Skeletal muscle satellite cell (primary cell): ENCODE measurements around the gene ATP6AP1.

Experiments used
- H3K27me3 ChIP-seq: 2 replicates; pipeline ENCODE4 v1.7.0; 2013; ENCODE audit warnings: low read length; ENCODE audit not compliant: control insufficient read depth, insufficient read depth
- H3K36me3 ChIP-seq: 2 replicates; pipeline ENCODE4 v1.7.0; 2013; ENCODE audit warnings: mild to moderate bottlenecking, control low read depth, low read length; ENCODE audit not compliant: insufficient read depth
- H3K4me1 ChIP-seq: 2 replicates; pipeline ENCODE4 v1.7.0; 2013; ENCODE audit warnings: low read length; ENCODE audit not compliant: control insufficient read depth, insufficient read depth
- H3K4me2 ChIP-seq: 2 replicates; pipeline ENCODE4 v1.7.0; 2013; ENCODE audit warnings: mild to moderate bottlenecking, low read length
- H3K4me3 ChIP-seq: 2 replicates; pipeline ENCODE4 v1.7.0; 2013; ENCODE audit warnings: low read length
- H3K9ac ChIP-seq: 2 replicates; pipeline ENCODE4 v1.7.0; 2013; ENCODE audit warnings: mild to moderate bottlenecking, low read depth, low read length, moderate library complexity
- H3K9me3 ChIP-seq: replicated peaks from 2 replicates; pipeline ENCODE4 v1.7.0; 2013; ENCODE audit warnings: mild to moderate bottlenecking, control low read depth, low read length

Gene ATP6AP1

DNA sequence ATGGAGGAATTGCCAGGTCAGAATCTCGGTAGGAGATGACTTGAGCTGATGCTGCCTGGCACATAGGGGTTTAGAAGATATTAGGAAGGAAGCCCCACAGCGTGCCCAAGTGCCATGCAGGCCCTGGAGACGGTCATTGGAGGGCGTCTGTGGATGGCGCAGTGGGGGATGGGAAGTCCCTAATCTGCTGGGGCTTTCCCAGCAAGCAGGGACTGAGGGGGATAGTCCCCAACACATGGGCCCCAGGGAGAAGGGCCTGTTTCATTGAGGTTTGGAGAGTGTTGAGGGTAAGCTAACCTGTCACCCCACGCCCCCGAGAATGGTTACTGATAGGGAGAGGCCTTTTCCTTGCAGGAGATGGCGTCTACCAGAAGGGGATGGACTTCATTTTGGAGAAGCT, 9.3 kb upstream of the ATP6AP1 start:
- H3K27me3 ChIP-seq, result no peaks in the 10 kb centered on the region
- peaks cover 8% of the 10 kb centered on the region for H3K4me1 ChIP-seq

DNA sequence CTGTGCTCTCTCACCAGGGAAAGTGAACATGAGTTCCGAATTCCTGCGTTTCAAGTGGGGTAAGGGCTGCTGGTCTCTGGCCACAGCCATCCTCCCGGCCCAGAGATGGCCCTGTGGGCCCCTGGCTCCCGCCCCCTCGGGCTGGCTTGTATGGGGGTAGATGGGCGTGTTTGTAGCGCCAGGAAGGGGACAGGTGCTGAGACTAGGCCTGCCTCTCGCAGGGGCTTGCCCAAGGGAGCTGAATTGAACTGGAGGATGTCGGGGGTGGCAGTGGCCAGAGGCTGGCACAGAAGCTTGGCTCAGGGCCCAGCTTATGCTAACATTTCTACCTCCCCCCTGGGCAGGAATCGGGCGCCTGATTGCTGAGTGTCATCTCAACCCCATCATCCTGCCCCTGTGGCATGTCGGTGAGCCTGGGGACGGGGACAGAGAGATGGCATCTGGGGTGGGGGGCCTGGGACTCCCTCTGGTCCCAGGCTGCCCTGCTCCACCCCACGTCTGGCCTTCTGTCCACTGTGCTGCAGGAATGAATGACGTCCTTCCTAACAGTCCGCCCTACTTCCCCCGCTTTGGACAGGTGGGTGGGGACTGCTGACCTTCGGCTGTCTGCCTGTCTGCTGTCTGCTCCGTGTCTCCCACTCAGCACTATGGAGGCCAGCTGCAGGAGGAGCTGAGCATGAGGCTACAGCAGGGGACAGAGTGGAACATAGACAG, 8.6 kb upstream of the ATP6AP1 start:
- Histone ChIP-seq H3K4me1 (peaks cover 8% of the 10 kb centered on the region), H3K4me2 (no peak overlapping the region)

More for the DNA sequence above, 9.3 kb upstream of the ATP6AP1 start:
- Histone ChIP-seq H3K9me3 (no peaks in the 10 kb centered on the region), H3K4me3 (no peak overlapping the region), H3K36me3 (no peaks in the 10 kb centered on the region), H3K9ac (no peak overlapping the region), H3K4me2 (no peak overlapping the region)

DNA sequence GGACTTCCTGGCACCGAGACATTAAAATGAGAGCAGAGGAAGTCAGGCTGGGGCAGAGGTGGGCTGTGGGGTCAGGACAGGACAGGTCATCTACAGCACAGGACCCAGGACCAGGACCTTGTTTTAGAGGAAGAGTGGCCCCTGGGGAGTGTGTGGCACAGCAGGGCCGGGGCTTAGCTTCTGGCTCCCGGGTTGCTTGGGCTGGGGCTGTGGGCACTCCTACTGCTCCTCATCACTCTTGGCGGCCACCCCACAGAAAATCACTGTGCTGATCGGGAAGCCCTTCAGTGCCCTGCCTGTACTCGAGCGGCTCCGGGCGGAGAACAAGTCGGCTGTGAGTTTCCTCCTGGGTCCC, 8.1 kb upstream of the ATP6AP1 start:
- Histone ChIP-seq H3K4me2 (no peak overlapping the region), H3K9me3 (no peaks in the 10 kb centered on the region), H3K36me3 (no peaks in the 10 kb centered on the region), H3K4me1 (peaks cover 8% of the 10 kb centered on the region), H3K27me3 (no peaks in the 10 kb centered on the region), H3K4me3 (no peak overlapping the region), H3K9ac (no peak overlapping the region)

More for the DNA sequence above, 8.6 kb upstream of the ATP6AP1 start:
- H3K9ac ChIP-seq, result no peak overlapping the region
- no peaks in the 10 kb centered on the region for H3K27me3 ChIP-seq
- no peak overlapping the region for H3K4me3 ChIP-seq
- H3K36me3 ChIP-seq, result no peaks in the 10 kb centered on the region
- H3K9me3 ChIP-seq, result no peaks in the 10 kb centered on the region

DNA sequence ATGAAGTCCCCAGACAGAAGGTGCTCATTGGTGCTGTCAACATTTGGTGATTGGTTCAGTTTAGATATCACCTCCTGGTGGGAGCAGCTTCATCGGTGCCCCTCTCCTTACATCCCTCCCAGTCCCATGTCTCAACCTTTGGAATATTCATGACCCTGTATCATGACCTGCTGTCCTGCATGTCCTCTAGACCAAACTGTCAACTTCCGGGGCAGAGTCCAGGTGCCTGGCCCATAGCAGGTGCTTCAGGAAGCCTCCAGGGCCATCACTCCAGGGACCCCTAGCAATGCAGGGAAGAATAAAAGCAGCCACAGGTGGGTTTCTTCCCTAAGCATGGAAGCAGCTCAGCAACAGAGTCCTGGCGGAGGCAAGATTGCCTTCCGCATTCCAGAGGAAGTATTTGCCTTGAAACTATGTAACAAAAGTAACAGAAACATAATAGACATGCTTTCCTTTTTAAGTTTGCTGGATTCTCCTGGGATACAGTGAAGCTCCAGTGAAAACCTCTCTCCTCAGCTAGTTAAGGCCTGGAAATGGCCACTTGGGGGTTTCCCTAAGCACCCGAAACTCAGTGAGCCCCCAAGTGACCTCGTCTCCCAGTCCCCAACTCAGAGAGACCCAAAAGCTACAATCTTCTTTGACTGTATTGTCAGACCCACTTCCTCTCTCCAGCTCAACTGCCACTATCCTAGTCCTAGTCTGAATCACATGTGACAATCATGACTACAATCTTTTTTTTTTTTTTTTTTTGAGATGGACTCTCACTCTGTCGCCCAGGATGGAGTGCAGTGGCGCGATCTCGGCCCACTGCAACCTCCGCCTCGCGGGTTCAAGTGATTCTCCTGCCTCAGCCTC, 1.3 kb upstream of the ATP6AP1 start:
- peaks cover 6% of the 10 kb centered on the region for H3K36me3 ChIP-seq
- no peak overlapping the region for H3K4me3 ChIP-seq

DNA sequence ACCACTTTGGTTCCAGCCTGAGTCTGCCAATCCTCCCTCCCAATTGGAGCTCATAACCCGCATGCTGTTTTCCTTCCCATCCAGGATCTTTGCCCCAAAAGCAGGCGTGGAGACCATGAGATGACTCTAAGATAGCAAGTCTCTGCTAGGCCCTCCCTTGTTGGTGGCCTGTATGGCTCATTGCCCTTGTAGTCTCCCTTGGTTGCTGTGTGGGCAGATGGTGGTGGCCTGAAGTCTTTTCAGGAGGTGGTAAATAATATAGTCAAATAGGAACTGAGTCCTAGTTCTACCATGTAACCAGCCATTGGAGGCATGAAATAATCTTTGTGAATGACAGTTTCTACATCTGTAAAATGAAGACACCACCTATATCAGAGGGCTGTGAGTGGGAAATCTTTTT, 1.2 kb downstream of the ATP6AP1 start:
- Histone ChIP-seq H3K9ac (no peak overlapping the region), H3K4me2 (peak overlapping the region; percentile 84), H3K36me3 (peaks cover 13% of the 10 kb centered on the region), H3K9me3 (no peaks in the 10 kb centered on the region), H3K4me3 (peak overlapping the region; percentile 80), H3K4me1 (peaks cover 5% of the 10 kb centered on the region), H3K27me3 (no peaks in the 10 kb centered on the region)

More for the DNA sequence above, 1.3 kb upstream of the ATP6AP1 start:
- peaks cover 5% of the 10 kb centered on the region for H3K4me1 ChIP-seq
- H3K9me3 ChIP-seq, result no peaks in the 10 kb centered on the region
- H3K27me3 ChIP-seq, result no peaks in the 10 kb centered on the region
- H3K4me2 ChIP-seq, result no peak overlapping the region
- no peak overlapping the region for H3K9ac ChIP-seq

DNA sequence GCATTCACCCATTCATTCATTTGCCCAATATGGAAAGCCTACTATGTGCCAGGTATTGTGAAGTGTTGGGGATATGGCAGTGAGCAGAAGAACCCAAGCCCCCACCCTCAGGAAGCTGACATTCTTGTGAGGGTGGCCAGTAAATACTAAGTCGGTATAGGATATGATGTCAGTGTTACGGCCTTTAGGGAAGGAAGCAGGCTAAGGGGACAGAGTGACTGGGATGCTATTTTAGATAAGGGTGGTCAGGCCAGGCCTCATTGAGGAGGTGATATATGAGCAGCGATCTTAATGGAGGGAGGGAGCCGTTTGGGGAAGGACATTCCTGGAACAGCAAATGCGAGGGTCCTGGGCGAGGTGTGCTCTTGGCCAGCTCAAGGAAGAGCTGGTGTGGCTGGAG, 2.0 kb downstream of the ATP6AP1 start:
- H3K36me3 ChIP-seq, result peaks cover 20% of the 10 kb centered on the region
- no peaks in the 10 kb centered on the region for H3K27me3 ChIP-seq
- no peak overlapping the region for H3K4me3 ChIP-seq
- H3K4me2 ChIP-seq, result no peak overlapping the region
- H3K9me3 ChIP-seq, result no peaks in the 10 kb centered on the region
- H3K9ac ChIP-seq, result no peak overlapping the region
- peaks cover 5% of the 10 kb centered on the region for H3K4me1 ChIP-seq

DNA sequence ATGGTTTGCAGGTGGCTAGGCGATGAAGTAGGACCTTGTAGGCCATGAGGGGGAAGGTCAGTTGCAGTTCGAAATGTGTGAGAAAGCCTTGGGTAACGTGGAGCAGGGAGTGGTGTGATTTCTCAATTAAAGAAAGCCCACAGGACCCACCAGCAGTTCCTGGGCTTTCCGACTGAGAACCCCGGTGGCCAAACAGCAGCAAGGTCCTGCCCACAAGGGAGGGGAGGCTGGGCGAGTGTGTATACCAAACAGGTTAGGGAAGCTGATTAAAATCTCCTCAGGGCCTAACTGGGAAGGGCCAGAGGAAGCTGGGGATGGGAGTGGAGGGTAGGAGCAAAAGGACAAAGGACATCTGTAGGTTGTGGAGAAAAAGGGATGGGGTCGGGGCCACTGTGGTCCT, 2.4 kb downstream of the ATP6AP1 start:
- H3K4me1 ChIP-seq, result peaks cover 5% of the 10 kb centered on the region
- H3K9ac ChIP-seq, result no peak overlapping the region
- H3K27me3 ChIP-seq, result no peaks in the 10 kb centered on the region
- no peak overlapping the region for H3K4me3 ChIP-seq
- H3K9me3 ChIP-seq, result no peaks in the 10 kb centered on the region
- peaks cover 20% of the 10 kb centered on the region for H3K36me3 ChIP-seq
- no peak overlapping the region for H3K4me2 ChIP-seq

DNA sequence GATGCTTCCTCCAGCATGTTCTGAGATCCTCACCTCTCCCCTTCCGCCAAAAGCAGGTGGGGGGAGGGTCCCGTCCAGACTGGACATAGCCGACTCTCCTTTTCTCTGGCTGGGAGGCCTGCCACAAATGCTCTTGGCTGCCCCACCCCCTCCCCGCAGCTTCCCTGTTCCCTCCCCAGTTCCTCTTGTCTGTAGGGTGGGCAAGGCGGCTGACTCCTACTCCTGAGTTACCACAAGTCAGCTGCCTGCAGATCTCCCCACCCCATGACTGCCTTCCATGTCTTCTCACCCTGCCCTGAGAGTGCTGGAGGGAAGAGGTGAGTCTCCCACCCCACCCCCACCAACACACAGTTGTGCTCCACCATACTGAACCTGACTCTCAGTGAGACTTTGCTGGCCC, 2.9 kb downstream of the ATP6AP1 start:
- no peaks in the 10 kb centered on the region for H3K9me3 ChIP-seq
- no peak overlapping the region for H3K9ac ChIP-seq
- H3K4me1 ChIP-seq, result peaks cover 7% of the 10 kb centered on the region
- H3K36me3 ChIP-seq, result peaks cover 20% of the 10 kb centered on the region
- no peak overlapping the region for H3K4me3 ChIP-seq
- no peak overlapping the region for H3K4me2 ChIP-seq
- no peaks in the 10 kb centered on the region for H3K27me3 ChIP-seq

DNA sequence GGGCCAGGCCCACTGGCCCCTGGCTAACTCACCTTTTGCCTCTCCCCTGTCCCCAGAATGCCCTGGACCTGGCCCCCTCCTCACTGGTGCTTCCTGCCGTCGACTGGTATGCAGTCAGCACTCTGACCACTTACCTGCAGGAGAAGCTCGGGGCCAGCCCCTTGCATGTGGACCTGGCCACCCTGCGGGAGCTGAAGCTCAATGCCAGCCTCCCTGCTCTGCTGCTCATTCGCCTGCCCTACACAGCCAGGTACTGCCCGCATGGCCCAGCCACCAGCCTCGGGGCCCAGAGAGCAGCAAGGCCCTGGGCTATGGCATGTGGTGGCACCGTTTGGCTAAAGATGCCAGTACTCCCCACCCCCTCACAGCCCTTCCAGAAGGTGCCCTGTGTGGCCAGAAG, 3.7 kb downstream of the ATP6AP1 start:
- peaks cover 20% of the 10 kb centered on the region for H3K36me3 ChIP-seq

DNA sequence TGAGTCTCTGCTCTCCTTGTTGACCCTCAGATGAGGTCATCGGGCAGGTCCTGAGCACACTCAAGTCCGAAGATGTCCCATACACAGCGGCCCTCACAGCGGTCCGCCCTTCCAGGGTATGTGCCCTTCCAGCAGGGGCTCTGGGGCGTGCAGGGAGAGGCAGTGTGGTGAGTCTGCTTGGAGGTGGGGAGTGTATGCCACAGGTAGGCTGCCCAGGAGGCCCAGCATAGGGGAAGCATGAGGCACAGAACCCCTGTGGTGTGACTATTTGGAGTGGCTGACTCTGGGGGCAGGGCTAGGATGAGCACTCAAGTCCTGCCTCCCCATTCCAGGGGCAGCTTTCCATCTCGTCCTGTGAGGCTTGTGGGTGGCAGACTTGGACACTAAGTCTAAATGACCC, 5.1 kb downstream of the ATP6AP1 start:
- H3K9ac ChIP-seq, result no peak overlapping the region
- no peaks in the 10 kb centered on the region for H3K9me3 ChIP-seq
- H3K27me3 ChIP-seq, result no peaks in the 10 kb centered on the region
- peaks cover 26% of the 10 kb centered on the region for H3K36me3 ChIP-seq
- H3K4me2 ChIP-seq, result no peak overlapping the region
- no peak overlapping the region for H3K4me3 ChIP-seq
- peaks cover 9% of the 10 kb centered on the region for H3K4me1 ChIP-seq

More for the DNA sequence above, 3.7 kb downstream of the ATP6AP1 start:
- no peaks in the 10 kb centered on the region for H3K9me3 ChIP-seq
- H3K27me3 ChIP-seq, result no peaks in the 10 kb centered on the region
- H3K4me1 ChIP-seq, result peaks cover 9% of the 10 kb centered on the region
- H3K4me2 ChIP-seq, result no peak overlapping the region
- no peak overlapping the region for H3K9ac ChIP-seq
- H3K4me3 ChIP-seq, result no peak overlapping the region

DNA sequence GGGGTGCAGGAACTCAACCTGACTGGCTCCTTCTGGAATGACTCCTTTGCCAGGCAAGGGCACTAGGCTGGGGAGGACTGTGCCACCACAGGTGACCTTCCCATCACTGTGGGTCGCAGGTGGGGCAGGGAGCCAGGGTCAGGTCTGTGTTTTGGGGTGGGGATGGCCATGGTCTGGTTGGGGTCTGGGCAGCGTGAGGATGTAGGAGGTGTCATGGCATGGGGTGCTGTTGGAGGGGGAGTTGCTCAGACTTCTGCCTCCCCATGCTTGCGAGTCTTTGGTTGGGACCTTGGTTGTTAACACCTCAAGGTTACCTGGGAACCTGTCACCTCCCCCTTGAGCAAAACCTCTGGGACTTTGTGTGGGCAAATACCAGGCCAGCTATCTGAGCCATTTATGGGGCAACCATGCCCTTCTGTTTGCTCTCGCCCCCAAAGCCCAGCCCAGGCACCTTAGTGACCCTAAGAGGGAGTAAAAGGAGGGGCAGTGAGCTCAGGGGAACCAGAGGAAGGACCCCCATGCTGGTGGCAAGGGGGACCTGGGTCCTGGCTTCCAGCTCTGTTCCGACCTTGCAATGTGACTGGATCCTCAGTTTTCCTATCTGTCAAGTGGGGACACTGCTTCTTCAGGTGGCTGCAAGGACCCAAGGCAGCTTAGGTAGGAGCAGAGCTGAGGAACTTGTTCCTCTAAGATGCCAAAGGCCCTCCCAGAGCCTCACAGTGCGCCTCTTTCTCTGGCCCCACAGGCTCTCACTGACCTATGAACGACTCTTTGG, 6.1 kb downstream of the ATP6AP1 start:
- Histone ChIP-seq H3K4me2 (no peak overlapping the region), H3K27me3 (no peaks in the 10 kb centered on the region), H3K4me1 (peaks cover 11% of the 10 kb centered on the region), H3K9me3 (no peaks in the 10 kb centered on the region), H3K4me3 (no peak overlapping the region), H3K9ac (no peak overlapping the region), H3K36me3 (peaks cover 31% of the 10 kb centered on the region)
